Stimulated activated CD8-positive, alpha-beta memory T cell treated with anti-CD3 and anti-CD28 coated beads, Interleukin-7, amount 100 ng/mL, for 4 hours (primary cell): ENCODE results near the gene TYW5.
A peak's percentile ranks its signal among the peaks of the same experiment; 100 is the strongest.
"Not testable (repeated sequence)": the region's sequence is repeated elsewhere in the genome, so short reads cannot be mapped to it uniquely, and the experiment has no call there.

Source experiments
- DNase-seq, 2 donors: peaks; one replicate each; pipeline ENCODE4 v3.0.0-alpha.2; 2020; ENCODE audit warnings: low read depth in 2 of 2

TYW5 gene

DNA sequence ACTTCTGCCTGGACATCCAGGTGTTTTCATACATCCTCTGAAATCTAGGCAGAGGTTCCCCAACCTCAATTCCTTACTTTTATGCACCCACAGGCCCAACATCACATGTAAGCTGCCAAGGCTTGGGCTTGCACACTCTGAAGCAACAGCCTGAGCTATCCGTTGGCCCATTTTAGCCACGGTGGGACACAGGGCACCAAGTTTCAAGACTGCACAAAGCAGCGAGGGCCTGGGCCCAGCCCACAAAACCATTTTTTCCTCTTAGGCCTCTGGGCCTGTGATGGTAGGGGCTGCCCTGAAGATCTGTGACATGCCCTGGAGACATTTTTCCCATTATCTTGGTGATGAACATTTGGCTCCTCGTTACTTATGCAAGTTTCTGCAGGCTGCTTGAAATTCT lies 38.3 kb downstream of the TYW5 start:
- DNase-seq = no peak

DNA sequence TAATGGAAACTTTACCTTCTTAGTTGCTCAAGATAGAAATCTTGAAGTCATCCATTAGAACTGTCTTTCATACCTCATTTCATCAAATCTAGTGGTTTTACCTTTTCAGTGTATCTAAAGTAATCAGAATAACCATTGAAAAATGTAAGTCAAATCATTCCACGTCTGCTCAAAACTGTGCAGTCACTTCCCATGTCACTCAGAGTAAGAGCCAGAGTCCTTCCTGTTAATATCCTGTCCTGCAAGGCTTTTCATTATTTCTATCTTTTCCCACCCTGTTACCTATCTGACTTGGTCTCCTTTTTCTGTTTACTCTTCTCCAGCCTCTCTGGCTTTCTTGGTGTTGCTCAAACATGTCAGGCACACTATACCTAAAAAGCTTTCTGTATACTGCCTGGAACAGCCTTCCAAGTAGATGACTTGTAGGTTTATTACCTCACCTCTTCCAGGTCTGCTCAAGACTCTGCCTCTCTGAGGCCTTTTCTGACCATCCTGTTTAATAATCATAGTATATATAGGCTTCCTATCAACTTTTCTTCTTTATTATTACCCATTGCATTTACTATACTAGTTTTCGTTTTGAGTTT lies 40.8 kb downstream of the TYW5 start:
- DNase-seq = no peak

DNA sequence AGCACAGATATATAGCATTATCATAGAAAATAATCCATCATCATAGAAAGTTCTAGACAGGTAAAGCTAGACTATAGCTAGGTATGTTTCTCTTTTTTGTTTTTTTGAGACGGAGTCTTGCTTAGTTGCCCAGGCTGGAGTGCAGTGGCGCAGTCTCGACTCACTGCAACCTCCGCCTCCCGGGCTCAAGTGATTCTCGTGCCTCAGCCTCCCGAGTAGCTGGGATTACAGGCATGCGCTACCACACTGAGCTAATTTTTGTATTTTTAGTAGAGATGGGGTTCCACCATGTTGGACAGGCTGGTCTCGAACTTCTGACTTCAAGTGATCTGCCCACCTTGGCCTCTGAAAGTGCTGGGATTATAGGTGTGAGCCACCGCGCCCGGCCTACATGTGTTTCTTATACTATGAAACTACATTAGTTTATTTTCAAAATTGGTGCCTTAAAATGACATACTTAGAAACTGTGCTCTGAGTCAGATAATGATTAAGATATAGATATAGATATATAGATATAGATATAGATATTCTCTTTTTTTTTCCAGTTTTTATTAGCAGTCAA lies 42.7 kb downstream of the TYW5 start:
- not testable (repeated sequence) for DNase-seq

DNA sequence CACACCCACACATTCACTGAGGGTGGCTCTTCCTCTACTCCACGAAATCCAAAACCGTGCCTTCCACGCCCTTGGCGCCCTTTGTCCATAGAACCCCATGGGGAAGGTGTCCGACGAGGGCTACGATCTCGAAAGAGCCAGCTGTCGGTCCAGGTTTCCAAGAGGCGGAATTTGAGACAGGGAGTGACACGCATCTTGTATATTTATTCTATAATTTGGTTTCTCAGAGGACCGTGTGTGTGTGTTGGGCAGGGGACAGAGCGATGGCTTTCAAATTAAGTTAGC lies 43.5 kb downstream of the TYW5 start:
- DNase-seq = no peak

DNA sequence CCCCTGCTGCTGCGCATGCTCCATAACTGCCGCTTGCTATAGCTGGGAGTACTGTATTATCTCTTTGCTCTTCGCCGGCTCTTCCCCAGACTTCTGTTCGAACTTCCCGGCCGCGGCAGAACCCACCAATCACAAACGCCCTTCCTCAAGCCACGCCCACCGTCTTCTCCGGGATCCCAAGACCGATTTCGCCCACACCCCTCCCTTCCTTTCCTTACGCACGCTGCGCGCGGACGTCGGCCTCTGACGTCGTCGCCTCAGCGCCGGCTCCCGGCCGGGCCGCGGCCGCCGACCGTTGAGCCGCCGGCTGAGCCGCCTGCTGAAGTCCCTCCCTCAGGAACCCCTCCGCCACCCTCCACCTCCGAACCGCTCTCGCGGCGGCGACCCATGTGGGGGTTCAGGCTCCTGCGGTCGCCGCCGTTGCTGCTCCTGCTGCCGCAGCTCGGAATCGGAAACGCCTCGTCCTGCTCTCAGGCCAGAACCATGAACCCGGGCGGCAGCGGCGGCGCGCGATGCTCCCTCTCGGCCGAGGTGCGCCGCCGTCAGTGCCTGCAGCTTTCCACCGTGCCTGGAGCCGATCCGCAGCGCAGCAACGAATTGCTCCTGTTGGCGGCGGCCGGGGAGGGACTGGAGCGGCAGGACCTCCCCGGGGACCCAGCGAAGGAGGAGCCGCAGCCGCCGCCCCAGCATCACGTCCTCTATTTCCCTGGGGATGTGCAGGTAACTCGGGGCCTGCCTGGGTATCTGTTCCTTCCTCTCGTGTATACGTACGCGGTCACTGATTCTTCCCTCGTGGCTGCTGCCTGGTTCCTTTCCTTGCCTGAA lies 44.0 kb downstream of the TYW5 start, which contains the start of gene C2orf69:
Gene C2orf69, plus strand, starts transcription at position 242 of the 825 bp plus-strand sequence. Its CDS starts 146 bp downstream, at position 388.
- peak; percentile 85 to 86 for DNase-seq

DNA sequence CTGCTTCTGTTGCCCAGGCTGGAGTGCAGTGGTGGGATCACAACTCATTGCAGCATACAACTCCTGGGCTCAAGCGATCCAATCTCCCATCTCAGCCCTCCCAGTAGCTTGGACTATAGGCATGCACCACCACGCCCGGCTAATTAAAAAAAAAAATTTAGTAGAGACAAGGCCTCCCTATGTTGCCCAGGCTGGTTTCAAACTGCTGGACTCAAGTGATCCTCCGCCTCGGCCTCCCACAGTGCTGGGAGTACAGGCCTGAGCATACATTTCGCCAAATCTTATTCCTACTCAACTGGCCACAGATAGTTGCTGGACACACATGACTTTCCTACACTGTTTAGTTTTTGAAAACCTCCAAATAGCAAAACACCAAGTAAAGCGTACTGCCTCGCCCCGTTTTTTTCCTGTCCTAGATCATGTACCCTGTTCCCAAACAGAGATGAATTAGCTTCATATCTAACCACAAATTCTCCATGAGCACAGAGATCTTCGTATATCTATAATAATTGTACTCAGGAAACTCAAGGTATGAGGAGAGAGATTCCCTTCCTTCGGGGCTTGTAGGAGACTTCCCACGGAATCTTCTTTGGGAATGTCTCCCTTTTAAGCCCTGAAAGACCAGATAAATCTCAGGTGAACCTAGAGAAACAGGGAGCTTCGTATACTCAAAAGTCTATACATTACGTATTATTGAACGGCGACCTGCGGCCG lies 44.8 kb downstream of the TYW5 start:
- DNase-seq = no peak

DNA sequence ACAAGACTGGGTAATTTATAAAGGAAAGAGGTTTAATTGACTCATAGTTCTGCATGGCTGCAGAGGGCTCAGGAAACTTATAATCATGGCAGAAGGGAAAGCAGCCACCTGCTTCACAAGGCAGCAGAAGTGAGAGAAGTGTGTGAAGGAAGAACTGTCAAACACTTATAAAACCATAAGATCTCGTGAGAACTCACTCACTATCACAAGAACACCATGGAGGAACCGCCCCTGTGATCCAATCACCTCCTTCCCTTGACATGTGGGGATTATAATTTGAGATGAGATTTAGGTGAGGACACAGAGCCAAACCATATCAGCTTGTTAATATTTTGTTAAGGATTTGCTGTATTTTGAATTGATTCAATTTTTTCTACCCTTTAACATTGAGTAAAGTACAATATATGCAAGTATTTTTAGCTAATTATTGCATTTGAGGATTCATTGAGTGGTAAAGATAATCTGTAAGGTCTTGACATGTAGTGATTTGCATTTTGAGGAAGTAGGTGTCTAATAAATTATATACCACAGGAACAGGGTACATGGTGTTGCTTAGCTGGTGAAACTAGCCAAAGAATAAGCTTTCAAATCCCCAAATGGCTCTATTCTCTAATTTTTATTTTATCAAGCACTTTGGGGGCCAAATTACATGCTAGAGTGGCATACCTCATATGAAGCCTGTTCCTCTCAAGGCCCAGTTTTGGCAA lies 48.1 kb downstream of the TYW5 start:
- DNase-seq = no peak

DNA sequence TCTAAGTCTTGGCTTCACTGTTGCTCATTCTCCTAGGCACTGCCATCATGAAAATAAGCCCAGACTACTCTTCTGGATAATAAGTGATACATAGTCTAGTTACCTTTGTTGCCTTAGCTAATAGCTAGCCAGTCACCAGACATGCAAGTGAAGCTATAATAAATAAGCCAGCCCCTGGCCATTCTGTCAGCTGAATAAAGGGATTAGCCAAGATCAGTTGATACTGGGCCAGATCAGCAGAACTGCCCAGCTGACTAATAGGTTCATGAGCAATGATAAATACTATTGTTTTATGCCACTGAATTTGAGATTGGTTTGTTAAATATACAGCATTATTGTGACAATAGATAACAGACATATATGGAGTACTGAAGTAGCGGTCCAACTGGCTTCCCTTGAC lies 52.2 kb downstream of the TYW5 start:
- no peak for DNase-seq

DNA sequence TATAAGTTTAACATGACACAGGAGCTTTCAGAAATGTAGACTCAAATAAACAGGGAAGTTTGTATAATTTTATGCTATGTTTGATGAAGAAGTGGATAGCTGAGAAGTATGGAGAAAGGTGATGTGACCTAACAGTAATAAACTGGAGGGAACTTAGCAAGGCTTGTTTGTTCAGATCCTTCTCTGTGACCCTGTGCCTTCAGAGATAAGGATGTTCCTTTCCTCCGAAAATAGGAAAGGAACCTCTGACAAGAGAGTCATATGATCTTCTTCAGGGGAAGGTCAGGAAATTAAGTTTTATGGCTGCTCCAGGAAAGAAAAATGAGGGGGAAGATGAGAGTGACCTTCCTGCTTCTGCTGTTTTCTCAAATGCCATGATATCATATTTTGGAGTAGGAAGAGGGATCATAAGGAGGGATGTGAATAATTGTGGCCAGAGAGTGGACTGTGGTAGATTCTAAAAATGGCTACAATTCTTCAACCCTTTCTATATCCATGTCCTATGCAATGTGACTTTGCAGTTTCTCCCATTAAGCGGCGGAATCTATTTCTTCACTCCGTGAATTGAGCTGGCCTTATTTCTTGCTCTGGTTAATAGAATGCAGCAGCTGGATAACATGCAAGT lies 52.7 kb downstream of the TYW5 start:
- DNase-seq = no peak

DNA sequence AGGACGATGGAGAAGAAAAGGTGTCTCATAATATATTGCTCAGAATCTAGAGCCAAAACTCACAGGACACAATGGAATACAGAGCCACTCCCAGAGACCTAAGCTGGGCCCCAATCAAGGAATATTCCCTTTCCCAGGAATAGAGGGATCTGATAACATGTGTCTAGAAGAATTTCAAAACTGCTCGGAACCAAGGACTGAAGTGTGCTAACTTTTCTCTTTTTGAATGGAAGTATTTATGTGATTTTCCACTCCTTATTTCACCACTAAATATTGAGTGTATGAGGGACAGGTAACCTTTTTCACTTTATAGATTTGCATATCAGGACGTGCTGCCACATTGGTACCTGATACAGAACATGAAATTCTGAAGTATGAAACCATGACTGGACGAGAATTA lies 53.3 kb downstream of the TYW5 start:
- no peak for DNase-seq

DNA sequence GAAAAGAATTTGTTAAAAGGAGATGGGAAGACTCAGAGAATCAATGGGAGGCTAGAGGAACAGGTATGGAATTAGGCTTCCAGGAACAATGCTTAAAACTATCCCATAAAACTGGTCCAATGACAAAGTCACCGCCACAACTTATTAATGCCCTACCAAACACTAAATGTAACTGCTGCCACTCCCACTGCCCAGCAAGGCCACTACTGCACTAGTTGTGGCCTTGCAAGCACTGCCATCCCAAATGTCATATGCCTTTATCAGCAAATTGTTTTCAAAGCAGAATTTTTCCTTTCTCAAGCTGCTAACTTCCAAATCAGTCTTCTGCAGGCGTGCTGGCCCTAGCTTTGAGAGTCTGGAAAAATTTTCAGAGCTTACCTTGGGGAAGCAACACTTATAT lies 58.7 kb downstream of the TYW5 start:
- no peak for DNase-seq

DNA sequence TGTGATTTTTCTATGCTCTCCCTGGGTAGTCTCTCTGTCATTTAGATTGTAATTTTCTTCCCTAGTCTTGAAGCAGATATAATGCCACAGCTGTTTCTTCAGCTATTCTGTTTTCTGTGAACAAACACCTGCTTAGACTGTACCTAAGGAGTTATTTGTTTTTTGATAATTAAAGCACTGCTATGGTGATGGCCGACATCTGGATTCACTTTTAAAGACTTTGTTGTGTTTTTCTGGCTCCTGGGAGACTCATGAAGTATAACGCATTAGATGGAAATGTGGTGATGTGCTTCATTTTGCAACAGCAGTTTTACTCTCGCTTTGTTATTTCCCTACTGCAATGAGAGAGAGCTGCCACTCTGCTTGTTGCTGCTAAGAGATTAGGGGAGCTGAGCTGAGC lies 59.9 kb downstream of the TYW5 start:
- DNase-seq = no peak

DNA sequence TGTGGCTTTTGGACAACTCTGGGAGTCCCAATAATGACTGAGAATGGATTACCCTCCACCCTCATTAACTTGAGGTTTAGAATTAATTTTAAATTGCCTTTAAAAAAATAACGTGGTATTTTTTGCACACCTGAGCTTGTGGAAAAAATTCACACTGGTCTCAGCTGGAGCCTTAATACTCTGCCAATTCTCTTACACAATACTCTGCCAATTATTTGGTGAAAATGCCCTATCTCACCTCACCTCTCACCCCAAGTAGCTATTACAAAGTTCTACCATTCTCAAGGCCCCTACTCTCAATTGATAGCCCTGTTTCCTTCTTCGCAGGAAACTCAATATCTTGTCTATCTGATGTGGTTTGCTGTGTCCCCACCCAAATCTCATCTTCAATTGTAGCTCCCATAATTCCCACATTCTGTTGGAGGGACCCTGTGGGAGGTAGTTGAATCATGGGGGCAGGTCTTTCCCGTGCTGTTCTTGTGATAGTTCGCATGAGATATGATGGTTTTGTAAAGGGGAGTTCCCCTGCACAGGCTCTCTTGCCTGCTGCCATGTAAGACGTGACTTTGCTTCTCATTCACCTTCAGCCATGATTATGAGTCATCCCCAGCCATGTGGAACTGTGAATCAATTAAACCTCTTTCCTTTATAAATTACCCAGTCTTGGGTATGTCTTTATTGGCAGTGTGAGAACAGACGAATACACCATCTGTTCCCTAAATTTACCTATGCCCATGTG lies 71.6 kb downstream of the TYW5 start:
- DNase-seq = no peak

DNA sequence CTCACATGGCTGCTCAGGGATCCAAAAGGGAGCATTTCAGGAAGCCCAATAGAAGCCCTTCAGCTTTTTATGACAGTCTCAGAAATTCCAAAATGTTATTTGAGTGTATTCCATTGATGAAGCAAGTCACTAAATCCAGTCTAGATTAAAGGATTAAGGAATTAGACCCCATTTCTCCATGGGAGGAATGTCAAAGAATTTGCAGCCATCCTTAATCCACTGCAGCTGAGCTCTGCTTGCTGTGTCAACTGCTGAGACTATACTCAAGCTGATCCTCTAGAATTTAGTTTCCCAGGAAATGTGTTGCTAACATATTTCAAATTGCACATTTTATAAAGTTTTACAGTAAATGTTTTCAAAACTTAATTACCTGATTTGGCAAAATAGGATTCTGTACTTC lies 72.6 kb downstream of the TYW5 start:
- DNase-seq = no peak
